Body of pancreas (tissue), 4 donors: ENCODE data around the gene IZUMO1R. TPM values are rescaled to one million over a fixed set of nuclear protein-coding genes. Genes with fewer than 3 reads are reported as not detected.
"Not testable (repeated sequence)": the region's sequence is repeated elsewhere in the genome, so short reads cannot be mapped to it uniquely, and the experiment has no call there.

ENCODE experiments used
- ATAC-seq: fragments of 150-250 bp; one replicate; pipeline ENCODE4 v1.9.1; 2016
- DNase-seq, 4 donors: peaks; one replicate each; pipeline ENCODE4 v3.0.0-alpha.2; 2019
- H3K27ac ChIP-seq, 4 donors: fragments of 200-600 bp; sonication (generic); 1 replicate in 3 of 4; 2 replicates in 1 of 4; pipeline versions ENCODE4 v1.5.1 to v1.6.1; 2016 to 2019; ENCODE audit warnings: mild to moderate bottlenecking in 1 of 4, mixed read lengths in 1 of 4, moderate library complexity in 1 of 4
- H3K27me3 ChIP-seq, 2 donors: fragments of 200-600 bp; sonication (generic); one replicate each; pipeline ENCODE4 v1.6.0; 2016; ENCODE audit warnings: mild to moderate bottlenecking in 1 of 2
- H3K36me3 ChIP-seq, 2 donors: fragments of 200-600 bp; sonication (generic); replicated peaks in 1 of 2; 2 replicates each; pipeline ENCODE4 v1.5.1; 2016; ENCODE audit warnings: low read depth in 2 of 2; ENCODE audit not compliant: insufficient read depth in 1 of 2
- H3K4me1 ChIP-seq: fragments of 200-600 bp; sonication (generic); one replicate; pipeline ENCODE4 v1.6.0; 2016
- H3K4me3 ChIP-seq, 2 donors: fragments of 200-600 bp; sonication (generic); 1 replicate in 1 of 2; 2 replicates in 1 of 2; pipeline ENCODE4 v1.5.1; 2016 to 2019
- H3K9me3 ChIP-seq, 3 donors: fragments of 200-600 bp; sonication (generic); 1 replicate in 2 of 3; 2 replicates in 1 of 3; pipeline ENCODE4 v1.5.1; 2016
- POLR2A ChIP-seq, 3 donors: fragments of 450-650 bp; IDR thresholded peaks; one replicate each; pipeline ENCODE4 v1.6.1; 2016; ENCODE audit warnings: antibody characterized with exemption in 3 of 3, mild to moderate bottlenecking in 2 of 3
- WGBS, 2 donors: methylation state at CpG; one replicate each; pipeline ENCODE4 v1.1.5; 2017; 5-methylcytosine and 5-hydroxymethylcytosine counted together
- intact Hi-C: fragments of 100-400 bp; cut with DNase I; formaldehyde crosslinking; loops from one replicate; pipeline ENCODE4 v1.15.1; 2023
- total RNA-seq, 2 donors: library from RNA; depleted of rRNA; stranded (reverse); fragments of >200 nt; gene quantifications; one replicate each; pipeline ENCODE4 v1.1.0, GENCODE V29; 2016
- TF ChIP-seq, protein P1 (sequence below), 7 experiments: fragments of 450-650 bp in 4 of 7; fragments of 200-600 bp in 3 of 7; sonication (generic) in 3 of 7; IDR thresholded peaks; one replicate each; pipeline ENCODE4 v1.5.1; 2016 to 2019; ENCODE audit warnings: antibody characterized with exemption in 7 of 7

Gene IZUMO1R
- total RNA-seq, 2 donors from 2014 or later, result not detected

DNA sequence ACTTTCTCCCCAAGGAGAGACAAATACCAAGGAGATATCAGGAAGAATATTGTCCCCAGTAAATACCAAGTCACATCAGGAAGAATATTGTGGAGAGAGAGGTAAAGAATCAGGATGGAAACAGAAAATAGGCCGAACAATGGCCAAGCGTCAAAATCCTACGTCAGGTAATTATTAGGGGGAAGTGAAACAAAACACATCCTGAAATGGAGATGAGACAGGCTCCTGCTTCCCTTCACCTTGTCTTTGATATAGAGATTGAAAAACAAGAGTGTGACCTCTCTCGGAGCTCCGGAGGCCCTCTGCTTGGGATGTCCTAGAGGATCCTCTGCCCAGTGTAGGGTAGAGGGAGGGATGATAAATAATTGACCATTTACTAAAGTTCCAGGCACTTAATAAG, 27.4 kb upstream of the IZUMO1R start:
- no peaks in the 10 kb centered on the region for H3K27me3 ChIP-seq
- H3K9me3 ChIP-seq, result no peaks in the 10 kb centered on the region
- DNase-seq (no peak), ATAC-seq (no peak)
- H3K36me3 ChIP-seq, result no peaks in the 10 kb centered on the region
- H3K4me1 ChIP-seq, result no peaks in the 10 kb centered on the region
- no peak overlapping the region for H3K4me3 ChIP-seq
- WGBS, 2 donors, result 79 to 85% methylated on average over 5 of the region's 5 CpGs
- no peak for TF ChIP-seq POLR2A (IDR thresholded peaks at IDR 0.05)
- TF ChIP-seq, protein P1, sequence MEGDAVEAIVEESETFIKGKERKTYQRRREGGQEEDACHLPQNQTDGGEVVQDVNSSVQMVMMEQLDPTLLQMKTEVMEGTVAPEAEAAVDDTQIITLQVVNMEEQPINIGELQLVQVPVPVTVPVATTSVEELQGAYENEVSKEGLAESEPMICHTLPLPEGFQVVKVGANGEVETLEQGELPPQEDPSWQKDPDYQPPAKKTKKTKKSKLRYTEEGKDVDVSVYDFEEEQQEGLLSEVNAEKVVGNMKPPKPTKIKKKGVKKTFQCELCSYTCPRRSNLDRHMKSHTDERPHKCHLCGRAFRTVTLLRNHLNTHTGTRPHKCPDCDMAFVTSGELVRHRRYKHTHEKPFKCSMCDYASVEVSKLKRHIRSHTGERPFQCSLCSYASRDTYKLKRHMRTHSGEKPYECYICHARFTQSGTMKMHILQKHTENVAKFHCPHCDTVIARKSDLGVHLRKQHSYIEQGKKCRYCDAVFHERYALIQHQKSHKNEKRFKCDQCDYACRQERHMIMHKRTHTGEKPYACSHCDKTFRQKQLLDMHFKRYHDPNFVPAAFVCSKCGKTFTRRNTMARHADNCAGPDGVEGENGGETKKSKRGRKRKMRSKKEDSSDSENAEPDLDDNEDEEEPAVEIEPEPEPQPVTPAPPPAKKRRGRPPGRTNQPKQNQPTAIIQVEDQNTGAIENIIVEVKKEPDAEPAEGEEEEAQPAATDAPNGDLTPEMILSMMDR (IDR thresholded peaks at IDR 0.05), result no peak
- H3K27ac ChIP-seq, result no peak overlapping the region
- intact Hi-C loops, result no loop called here

DNA sequence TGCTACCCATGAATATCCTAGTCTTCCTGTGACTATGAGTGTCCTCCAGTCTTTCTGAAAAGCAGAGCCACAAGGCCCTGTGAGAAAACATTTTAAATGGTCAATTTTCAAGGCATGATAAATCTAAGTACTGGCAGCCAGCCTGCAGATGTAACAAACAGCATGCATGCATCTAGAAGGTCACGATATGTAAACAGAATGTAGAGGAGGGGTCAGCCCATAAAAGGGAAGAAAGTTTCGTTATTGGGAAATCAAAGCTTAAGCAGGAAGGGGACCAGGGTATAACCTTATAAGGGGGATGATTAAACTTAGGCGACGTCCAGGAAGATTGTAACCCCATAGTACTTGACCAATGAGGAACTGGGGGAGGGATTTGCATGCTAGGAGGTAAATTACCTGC, 26.2 kb upstream of the IZUMO1R start:
- H3K27me3 ChIP-seq, H3K36me3 ChIP-seq, DNase-seq, H3K4me1 ChIP-seq, H3K4me3 ChIP-seq, H3K9me3 ChIP-seq, H3K27ac ChIP-seq, intact Hi-C loops, ATAC-seq: not testable (repeated sequence)
- WGBS, 2 donors, result 37 to 55% methylated on average over 4 of the region's 4 CpGs

DNA sequence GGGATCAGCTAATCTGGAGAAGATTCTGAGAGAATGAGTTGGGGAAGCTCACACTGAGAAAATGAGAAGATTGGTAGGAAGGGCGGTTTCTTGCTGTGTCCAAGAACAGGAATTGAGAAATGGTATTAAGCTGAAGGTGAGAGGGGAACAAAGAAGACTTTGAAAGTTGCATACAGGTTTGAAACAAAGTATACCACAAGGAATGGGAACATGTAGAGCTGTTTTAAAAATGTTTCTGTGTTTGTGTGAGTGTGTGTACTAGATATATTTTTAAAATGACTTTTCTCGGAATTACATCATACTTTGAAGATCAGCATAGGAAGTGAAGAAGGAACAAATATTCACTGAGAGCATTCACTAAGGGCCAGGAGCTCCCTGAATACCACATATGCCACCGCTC, 24.4 kb upstream of the IZUMO1R start:
- no peak for ATAC-seq
- intact Hi-C loops, result no loop called here
- no peak for TF ChIP-seq POLR2A (IDR thresholded peaks at IDR 0.05)
- TF ChIP-seq, protein P1 (IDR thresholded peaks at IDR 0.05), result no peak

DNA sequence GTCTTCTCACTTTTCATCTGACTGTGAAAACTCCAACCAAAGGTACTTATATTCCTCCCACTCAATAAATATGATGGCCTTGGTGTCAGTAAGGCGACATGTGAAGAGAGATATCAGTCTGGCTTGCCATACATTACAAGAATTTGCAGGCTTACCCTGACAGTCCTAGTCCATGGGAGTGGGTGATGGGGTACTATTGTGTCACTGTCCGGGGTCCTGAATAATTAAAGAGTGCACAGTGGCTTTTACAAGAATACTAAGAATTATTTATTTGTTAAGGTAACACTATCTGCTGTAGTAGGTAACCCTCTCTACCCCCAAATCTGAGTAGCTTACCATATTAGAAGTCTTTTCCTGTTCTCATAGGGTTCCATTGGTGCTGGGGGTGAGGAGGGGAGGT, 23.1 kb upstream of the IZUMO1R start:
- no peaks in the 10 kb centered on the region for H3K36me3 ChIP-seq
- no peaks in the 10 kb centered on the region for H3K27me3 ChIP-seq
- intact Hi-C loops, result no loop called here
- no peak for ATAC-seq
- H3K9me3 ChIP-seq, result no peaks in the 10 kb centered on the region
- 62 to 81% methylated on average over 2 of the region's 2 CpGs for WGBS, 2 donors
- DNase-seq, result no peak
- H3K4me1 ChIP-seq, result peaks cover 2% of the 10 kb centered on the region
- TF ChIP-seq, protein P1 (IDR thresholded peaks at IDR 0.05), result no peak
- TF ChIP-seq POLR2A (IDR thresholded peaks at IDR 0.05), result no peak
- no peak overlapping the region for H3K4me3 ChIP-seq
- H3K27ac ChIP-seq, result no peak overlapping the region

More for the DNA sequence above, 24.4 kb upstream of the IZUMO1R start:
- no peak for DNase-seq
- no peaks in the 10 kb centered on the region for H3K27me3 ChIP-seq
- H3K27ac ChIP-seq, result no peak overlapping the region
- H3K36me3 ChIP-seq, result no peaks in the 10 kb centered on the region
- no peaks in the 10 kb centered on the region for H3K9me3 ChIP-seq
- WGBS, 2 donors, result 87 to 90% methylated on average over 3 of the region's 3 CpGs
- no peak overlapping the region for H3K4me3 ChIP-seq
- H3K4me1 ChIP-seq, result peaks cover 2% of the 10 kb centered on the region

DNA sequence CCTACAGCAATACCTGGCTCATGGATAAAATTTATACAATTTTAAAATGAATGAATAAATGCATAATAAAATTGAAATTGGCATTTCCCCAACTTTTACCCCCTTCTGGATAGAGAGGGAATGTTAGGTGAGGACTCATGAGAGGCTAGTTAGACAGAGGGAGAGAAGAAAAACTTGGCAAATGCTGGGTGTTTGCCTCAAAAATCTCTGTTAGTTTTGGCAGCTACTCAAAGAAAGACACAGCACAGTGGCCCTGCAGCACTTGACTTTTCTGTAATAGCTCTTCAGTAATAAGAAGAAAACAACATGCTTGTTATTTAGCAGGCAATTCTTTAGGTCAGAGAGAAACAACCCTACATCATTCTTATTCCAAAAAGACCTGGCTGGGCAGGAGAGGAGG, 20.7 kb upstream of the IZUMO1R start:
- DNase-seq, result no peak
- H3K27ac ChIP-seq, result no peak overlapping the region

More for the DNA sequence above, 20.7 kb upstream of the IZUMO1R start:
- ATAC-seq, result no peak
- Histone ChIP-seq H3K4me3 (no peak overlapping the region), H3K27me3 (no peaks in the 10 kb centered on the region), H3K4me1 (peaks cover 2% of the 10 kb centered on the region), H3K9me3 (no peaks in the 10 kb centered on the region), H3K36me3 (no peaks in the 10 kb centered on the region)
- TF ChIP-seq POLR2A (IDR thresholded peaks at IDR 0.05), result no peak
- TF ChIP-seq, protein P1 (IDR thresholded peaks at IDR 0.05), result no peak
- intact Hi-C loops, result no loop called here
